ENCODE measurements around the gene SPAG16. TPM values are rescaled to one million over a fixed set of nuclear protein-coding genes. Genes with fewer than 3 reads are reported as not detected.

SPAG16 gene
- total RNA-seq, 1 experiment from 2014 or later, result 17.3 TPM

GRCh38 chr2:214322662-214323061 is 1038.4 kb downstream of the SPAG16 start:
- no peaks in the 10 kb centered on the region for H4K20me1 ChIP-seq (ENCODE audit: control insufficient read depth, insufficient read depth, insufficient read length)
- no peaks in the 10 kb centered on the region for H3K79me1 ChIP-seq (ENCODE audit: insufficient read depth, low read depth, low read length, poor library complexity, severe bottlenecking)
- H2BK12ac ChIP-seq (ENCODE audit: insufficient read length, low read depth, low read length), result peak overlapping the region; percentile 23
- no peaks in the 10 kb centered on the region for H3K23me2 ChIP-seq (ENCODE audit: insufficient read length, low read depth, low read length, poor library complexity, severe bottlenecking)
- no peak overlapping the region for H2BK20ac ChIP-seq (ENCODE audit: low read depth, low read length, poor library complexity, severe bottlenecking)
- H4K5ac ChIP-seq (ENCODE audit: insufficient read length, low read depth, low read length), result no peak overlapping the region
- no peak for TF ChIP-seq CTCF (conservative IDR thresholded peaks at IDR 0.05)
- H3T11ph ChIP-seq (ENCODE audit: low read length), result no peak overlapping the region
- no peak overlapping the region for H3K4me3 Mint-ChIP-seq
- H3K9me3 ChIP-seq (ENCODE audit: control insufficient read depth, low read depth, low read length), result no peaks in the 10 kb centered on the region
- WGBS (ENCODE audit: extremely low coverage, insufficient read length, low lambda C conversion rate), result no CpG with 5 or more reads among the region's 3 CpGs
- H3K27me3 ChIP-seq (ENCODE audit: insufficient read depth, low read length), result no peaks in the 10 kb centered on the region
- no peak overlapping the region for H3K9ac ChIP-seq (ENCODE audit: extremely low read depth, insufficient read length, low read length)
- H3K27me3 Mint-ChIP-seq (ENCODE audit: low read depth), result no peaks in the 10 kb centered on the region
- no peak overlapping the region for H2BK5ac ChIP-seq (ENCODE audit: insufficient read length, low read length)
- H3K4me1 Mint-ChIP-seq, result no peaks in the 10 kb centered on the region
- H2BK15ac ChIP-seq (ENCODE audit: low read depth, low read length), result no peak overlapping the region
- H3K36me3 Mint-ChIP-seq (ENCODE audit: insufficient read depth in 1 of 3, low read depth in 3 of 3), result no peaks in the 10 kb centered on the region
- H4K8ac ChIP-seq (replicated peaks; ENCODE audit: insufficient read length, low read depth, low read length), result no peak overlapping the region
- no peak overlapping the region for H3K18ac ChIP-seq (ENCODE audit: insufficient read length, low read depth, low read length)
- no peak overlapping the region for H2AK5ac ChIP-seq (ENCODE audit: insufficient read length, low read length)
- no peak overlapping the region for H3K56ac ChIP-seq (ENCODE audit: insufficient read length, low read depth, low read length)
- no peaks in the 10 kb centered on the region for H3K4me1 ChIP-seq (ENCODE audit: insufficient read depth, low read length)
- H3K27ac Mint-ChIP-seq, result 0 out of 7 replicates have a peak overlapping the region, but pooled peaks of 1 of the 3 experiments have one; percentile 61
- H3K23ac ChIP-seq (ENCODE audit: insufficient read length, low read depth, low read length), result no peak overlapping the region
- H4K91ac ChIP-seq (ENCODE audit: insufficient read length, low read depth, low read length), result no peak overlapping the region
- no peak overlapping the region for H3K4ac ChIP-seq (ENCODE audit: low read depth, low read length)
- no peak overlapping the region for H3K27ac ChIP-seq (ENCODE audit: insufficient read length, low read depth, low read length)
- no peaks in the 10 kb centered on the region for H3K79me2 ChIP-seq (ENCODE audit: insufficient read depth, low read length)
- no peak for DNase-seq
- H3K4me2 ChIP-seq (ENCODE audit: insufficient read depth, insufficient read length, low read length), result no peak overlapping the region
- H3K9me3 Mint-ChIP-seq, result no peaks in the 10 kb centered on the region
- H2BK120ac ChIP-seq (ENCODE audit: low read depth, low read length, poor library complexity, severe bottlenecking), result no peak overlapping the region
- no peak overlapping the region for H3K14ac ChIP-seq (ENCODE audit: insufficient read depth, low read length)
- H2AFZ ChIP-seq (ENCODE audit: low read length), result no peak overlapping the region

All from H9 (cell line).